ENCODE measurements around the gene FIS1.
"Not testable (repeated sequence)": the region's sequence is repeated elsewhere in the genome, so short reads cannot be mapped to it uniquely, and the experiment has no call there.

FIS1 gene

DNA sequence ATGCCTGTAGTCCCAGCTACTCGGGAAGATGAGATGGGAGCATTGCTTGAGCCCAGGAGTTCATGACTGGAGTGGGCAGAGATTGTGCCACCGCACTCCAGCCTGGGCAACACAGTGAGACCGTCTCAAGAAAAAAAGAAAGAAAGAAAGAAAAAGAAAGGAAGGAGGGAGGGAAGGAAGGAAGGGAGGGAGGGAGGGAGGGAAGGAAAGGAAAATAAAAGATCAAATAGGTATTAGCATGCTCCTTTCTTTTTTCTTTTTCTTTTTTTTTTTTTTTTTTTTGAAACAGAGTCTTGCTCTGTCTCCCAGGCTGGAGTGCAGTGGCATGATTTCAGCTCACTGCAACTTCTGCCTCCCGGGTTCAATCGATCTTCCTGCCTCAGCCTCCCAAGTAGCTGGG is 8.3 kb upstream of the FIS1 start:
- DNase-seq, result not testable (repeated sequence)

DNA sequence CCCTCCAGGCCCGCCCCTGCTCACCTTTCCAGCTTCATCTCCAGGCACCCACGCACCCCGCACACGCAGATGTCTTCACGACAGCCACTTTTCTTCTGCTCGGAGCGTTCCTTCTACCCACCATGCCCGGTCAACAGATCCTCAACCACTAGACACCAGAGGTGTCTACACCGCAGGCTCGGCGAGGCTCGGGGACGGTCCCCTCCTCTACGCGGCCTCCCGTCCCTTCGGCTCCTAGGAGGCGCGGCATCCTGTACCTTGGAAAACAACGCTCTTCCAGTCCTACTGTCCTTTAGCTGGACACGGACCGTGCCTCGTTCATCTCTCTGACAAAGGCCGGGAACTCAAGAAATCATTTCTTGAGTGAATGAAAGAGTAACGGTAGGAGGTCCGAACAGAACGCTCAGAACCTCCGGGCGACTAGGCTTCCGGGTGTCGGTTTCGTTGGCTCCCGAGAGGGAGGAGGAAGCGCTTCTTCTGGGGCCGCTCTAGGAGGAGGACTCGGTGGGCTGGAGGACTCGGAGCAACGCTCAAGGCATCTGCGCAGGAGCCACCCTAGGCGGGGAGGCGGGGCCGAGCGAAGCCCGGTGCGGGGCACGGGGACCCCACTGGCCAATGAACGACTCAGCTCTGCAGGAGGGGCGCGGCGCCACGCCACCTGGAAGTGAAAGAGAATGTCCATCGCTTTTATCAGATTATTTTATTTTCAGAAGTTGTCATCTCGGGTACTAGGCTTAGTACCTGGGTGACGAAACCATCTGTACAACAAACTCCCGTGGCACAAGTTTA is 7.2 kb upstream of the FIS1 start:
- DNase-seq, result peak; percentile 99

DNA sequence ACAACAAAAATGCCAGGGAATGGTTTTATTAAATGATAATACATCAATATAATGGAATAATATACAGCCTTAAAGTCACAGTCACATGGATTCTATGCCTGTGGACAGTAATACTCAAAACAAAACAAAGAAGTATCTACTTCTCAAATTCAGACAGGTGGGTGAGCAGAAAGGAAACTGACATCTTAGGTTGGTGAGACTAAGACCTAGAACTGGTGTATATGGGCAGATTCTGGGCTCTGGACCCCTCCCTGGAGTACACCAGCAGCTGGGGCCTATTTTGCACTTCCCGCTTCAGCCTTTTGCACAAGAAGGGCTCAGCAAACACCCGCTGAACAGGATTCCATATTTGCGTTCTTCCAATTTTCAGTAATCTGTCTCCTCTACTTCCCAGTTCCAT is 5.4 kb upstream of the FIS1 start:
- no peak for DNase-seq

DNA sequence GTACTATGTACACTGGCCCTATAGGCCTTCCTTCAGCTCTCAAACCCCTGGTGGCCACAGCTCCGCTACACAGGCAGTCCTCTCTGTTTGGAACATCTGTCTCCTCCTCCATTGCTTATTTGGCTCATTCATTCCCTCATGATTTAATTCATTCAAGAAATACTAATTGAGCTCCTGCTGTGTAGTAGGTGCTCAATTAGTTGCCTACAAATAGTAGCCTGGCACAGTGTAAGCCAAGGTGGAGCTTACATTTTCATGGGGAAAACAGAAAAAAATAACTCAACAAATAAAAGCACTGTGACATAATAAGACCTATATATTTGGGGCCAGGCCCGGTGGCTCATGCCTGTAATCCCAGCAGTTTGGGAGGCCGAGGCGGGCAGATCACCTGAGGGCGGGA is 3.4 kb upstream of the FIS1 start:
- no peak for DNase-seq

DNA sequence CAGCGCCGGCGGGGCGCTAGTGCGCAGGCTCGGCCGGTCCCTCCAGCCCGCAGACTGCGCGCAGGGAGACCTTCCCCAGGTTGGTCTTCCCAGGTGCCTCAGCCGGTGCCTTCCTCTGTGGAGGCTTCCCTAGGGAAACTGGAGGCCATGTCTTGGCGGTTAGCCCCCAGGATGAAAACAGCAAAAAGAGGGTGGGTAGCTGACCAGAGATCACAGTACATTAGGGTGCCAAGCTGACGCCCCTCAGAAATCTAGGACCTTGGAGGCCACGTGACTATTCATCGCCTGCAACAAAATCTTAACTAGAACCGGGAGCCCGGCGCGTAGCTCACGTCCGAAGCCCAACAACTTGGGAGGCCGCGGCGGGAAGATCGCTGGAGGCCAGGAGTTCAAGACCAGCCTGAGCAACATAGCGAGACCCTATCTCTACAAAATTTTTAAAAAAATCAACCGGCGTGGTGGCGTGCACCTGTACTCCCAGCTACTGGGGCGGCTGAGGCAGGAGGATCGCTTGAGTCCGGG is 327 bp upstream of the FIS1 start:
- no peak for DNase-seq

DNA sequence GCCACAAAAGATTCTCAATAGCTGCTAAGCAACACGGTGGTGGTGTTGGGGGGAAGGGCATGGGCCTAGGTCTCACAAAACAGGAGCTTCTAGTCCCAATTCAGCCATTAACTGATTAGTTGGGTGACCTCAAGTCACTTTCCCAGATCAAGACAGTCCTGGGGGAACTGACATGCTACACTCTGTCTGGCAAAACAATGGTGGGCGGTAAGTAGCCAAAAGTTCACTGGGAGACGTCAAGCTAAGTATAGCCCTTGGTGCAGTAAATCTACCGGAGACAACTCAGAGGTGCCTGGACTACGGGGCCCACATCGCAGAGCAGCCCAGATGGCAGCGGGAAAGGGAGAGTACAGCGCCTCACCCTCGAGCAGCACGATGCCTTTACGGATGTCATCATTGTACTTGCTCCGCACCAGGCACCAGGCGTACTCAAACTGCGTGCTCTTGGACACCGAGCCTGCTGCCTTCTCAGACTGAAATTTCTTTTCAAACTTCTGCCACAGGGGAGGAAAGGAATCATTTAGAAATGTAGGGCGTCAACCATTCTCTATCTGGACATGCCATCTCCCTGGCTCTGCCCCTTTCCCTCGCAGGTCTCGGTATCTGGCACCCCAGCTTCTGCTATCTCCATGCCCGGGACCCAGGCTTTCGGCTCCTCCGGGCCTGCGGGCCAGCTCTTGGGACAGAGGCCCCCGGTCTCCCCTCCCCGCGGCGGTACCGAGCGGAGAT is 1.1 kb downstream of the FIS1 start:
- DNase-seq, result no peak

DNA sequence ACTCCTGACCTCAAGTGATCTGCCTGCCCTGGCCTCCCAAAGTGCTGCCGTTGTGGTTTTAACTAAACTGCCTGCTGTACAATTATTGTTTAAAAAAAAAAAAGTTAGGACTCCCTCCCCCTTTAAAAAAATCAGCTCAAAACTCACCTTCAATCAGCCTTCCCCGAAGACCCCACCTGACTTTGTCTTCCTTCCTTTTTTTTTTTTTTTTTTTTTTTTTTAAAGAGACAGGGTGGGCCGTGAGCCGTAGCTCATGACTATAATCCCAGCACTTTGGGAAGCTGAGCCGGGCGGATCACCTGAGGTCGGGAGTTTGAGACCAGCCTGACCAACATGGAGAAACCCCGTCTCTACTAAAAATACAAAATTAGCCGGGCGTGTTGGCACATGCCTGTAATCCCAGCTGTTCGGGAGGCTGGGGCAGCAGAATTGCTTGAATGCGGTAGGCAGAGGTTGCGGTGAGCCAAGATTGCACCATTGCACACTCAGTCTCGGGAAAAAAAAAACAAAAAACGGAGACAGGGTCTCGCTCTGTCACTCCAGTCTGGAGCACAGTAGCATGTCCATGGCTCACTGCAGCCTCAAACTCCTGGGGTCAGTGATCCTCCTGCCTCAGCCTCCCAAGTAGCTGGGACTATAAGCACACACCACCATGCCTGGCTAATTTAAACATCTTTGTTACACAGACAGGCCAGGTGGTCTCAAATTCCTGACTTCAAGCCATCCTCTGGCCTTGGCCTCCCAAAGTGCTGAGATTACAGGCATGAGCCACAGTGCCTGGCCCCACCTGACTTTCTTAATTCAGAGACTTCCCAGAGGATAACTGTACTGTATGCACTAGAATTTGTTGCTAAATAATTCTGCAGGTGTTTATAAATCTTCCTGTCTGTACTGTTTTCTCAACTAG is 3.2 kb downstream of the FIS1 start:
- no peak for DNase-seq

DNA sequence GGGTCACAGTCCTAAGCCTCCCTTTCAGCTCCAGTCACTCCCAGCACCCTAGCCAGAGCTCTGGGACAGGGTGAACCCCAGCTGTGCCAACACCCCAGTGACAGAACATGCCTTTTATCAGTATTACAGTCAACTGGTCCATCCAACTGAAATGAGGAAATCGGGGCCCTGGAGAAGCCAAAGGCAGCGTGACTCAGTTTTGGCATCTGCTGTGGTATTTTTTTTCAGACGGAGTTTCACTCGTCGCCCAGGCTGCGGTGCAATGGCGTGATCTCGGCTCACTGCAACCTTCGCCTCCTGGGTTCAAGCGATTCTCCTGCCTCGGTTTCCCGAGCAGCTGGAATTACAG is 3.9 kb downstream of the FIS1 start:
- DNase-seq, result peak; percentile 78

DNA sequence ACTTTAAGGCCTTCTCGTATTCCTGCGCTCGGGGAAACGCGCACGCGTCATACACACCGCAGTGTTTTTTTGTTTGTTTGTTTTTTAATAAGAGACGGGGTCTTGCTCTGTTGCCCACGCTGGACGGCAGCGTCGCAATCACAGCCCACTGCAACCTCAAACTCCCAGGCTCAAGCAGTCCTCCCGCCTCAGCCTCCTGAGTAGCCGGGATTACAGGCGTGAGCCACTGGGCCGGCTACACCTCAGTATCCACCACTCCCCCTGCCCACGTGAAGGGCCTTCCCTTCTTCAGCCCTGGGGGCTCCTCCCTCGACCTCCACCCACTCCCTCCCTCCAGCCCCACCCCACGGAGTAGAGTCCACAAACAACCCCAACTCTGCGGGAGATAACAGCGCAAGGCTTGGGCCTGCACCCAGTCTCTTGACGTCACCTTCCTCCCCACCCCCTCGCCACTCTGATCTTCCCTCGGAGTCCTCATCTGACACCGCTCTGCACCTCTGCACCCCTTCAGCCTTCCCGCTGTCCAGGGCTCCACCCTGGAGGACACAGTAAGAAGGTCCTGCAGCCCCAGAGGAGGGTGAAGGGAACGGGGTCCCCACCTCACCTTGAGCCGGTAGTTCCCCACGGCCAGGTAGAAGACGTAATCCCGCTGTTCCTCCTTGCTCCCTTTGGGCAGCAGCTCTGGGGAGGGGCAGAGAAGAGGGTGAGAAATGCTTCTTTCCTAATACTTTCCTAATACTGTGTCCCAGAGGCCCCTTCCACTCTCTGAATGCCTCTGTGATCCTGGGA is 4.5 kb downstream of the FIS1 start:
- DNase-seq, result no peak

DNA sequence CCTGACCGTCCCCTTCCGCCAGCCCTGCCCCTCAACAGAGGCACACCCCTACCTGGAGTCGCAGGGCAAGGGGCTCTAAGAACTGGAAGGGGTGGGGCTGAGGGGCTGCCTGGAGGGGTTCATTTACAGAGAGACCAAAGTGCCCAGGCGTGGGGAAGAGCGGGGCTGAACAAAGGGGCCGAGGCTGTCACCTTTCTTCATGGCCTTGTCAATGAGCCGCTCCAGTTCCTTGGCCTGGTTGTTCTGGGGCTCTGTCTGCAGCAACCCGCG is 5.0 kb downstream of the FIS1 start:
- no peak for DNase-seq

DNA sequence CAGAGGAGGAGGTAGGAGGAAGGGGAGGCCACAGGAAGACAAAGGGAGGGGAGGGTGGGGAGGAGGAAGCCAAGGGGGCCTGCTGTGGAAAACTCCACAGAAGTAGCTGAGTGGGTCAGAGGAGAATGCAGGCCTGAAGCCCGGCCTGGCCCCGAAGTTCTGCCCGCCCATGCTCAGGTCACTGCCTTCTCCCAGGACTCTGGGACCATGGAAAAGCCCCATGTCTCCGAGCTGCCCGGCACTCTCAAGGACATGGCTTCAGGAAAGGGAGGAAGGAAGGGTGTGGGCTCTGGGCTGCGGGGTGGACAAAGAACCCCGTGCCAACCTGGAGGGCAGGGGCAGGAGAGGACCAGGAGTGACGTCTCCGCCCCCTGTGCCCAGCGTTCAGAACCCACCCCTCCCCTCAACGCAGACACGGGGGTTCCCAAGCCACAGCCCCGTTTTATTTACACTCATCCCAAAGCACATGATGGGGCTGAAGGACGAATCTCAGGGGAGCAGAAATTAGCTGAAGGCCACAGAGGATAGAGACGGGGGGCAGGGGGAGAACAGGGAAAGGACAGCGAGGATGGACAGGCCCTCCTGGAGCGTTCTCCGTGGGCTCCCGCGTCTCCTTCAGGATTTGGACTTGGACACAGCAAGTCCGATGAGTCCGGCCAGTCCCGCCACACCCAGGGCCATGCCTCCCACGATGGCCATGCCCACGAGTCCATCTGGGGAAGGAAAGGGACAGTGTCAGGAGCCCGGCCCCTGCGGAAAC is 5.5 kb downstream of the FIS1 start:
- DNase-seq, result no peak

DNA sequence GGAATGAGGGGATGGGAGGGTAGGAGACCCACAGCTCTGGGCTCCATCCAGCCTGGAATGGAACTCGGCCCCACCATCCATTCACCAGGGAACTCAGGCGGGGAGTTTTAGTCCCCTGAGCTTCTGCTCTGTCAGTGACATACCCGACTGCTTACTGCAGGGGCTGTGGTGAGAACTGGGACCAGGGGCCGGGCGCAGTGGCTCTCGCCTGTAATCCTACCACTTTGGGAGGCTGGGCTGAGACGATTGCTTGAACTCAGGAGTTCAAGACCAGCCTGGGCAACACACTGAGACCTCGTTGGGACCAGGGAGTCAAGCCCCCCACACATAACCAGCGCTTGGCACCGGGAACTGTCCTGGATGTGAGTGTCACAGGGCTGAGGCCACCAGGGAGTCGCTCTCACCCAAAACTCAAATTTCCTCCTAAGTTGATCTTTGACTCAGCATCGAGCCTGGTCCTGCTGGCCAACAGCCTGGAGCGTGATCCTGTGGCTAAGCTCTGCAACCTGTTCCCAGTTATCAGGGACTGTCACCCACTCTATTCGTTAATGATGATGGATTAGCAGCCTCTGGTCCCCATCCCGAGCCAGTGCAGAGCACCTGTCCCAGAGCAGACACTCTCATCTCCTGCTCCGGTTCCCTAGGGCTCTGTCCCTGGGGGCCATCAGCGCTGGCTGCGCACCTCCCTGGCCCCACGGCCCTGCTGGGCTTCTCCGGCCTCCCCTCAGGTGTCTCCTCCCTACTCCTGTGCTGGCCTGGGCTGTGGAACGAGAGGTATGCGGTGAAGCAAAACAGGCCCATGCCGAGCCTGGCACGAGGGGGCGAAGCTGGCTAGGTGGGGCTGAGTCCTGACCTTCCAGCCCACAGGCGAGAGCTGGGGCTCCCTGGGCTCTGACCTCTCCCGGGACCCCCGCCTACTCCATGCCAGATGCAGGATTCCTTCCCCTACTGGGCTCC is 6.4 kb downstream of the FIS1 start:
- DNase-seq, result no peak

DNA sequence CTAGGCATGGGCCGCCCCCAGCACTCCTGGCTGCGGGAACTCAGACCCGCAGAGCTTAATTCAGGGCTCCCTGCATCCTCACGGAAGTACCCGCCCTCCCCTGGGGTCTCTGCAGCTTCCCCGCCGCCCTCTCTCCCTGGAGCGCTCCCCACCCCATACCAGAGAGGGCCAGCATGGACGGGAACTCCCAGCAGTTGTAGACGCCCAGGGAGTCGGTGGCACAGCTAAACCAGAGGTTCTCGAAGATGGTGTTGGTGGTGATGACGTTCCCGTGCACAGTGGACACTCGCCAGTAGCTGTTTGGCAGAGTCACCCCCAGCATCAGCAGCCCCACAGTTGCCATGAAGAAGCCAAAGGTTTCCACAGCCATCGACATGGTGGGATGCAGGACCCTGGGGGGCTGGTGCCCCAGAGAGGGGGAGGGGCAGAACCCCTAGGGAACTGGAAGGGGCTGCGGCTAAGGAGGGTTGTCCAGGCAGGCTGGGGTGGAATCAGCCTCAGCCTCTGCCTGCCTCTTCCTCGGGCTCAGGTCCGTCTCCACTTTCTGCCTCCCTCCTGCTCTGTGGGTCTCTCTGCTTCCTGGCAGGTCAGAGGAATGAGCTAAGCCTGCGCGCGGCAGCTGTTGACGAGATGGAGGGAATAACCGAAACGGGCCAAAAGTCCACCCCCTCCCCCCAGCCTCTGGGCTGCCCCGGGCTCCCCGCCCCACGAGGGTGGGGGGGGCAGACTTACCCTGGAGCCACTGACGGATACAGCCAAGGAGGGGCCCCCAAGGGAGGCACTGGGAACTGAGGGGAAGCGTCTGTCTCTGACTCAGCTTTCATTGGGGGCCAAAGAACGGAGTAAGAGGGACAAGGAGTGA is 7.4 kb downstream of the FIS1 start, which contains the start of gene CLDN15:
TSS of gene CLDN15 (minus strand) at position 597 of the 862 bp plus-strand sequence. CDS start at position 376, 221 bp downstream.
- DNase-seq, result peak; percentile 12

DNA sequence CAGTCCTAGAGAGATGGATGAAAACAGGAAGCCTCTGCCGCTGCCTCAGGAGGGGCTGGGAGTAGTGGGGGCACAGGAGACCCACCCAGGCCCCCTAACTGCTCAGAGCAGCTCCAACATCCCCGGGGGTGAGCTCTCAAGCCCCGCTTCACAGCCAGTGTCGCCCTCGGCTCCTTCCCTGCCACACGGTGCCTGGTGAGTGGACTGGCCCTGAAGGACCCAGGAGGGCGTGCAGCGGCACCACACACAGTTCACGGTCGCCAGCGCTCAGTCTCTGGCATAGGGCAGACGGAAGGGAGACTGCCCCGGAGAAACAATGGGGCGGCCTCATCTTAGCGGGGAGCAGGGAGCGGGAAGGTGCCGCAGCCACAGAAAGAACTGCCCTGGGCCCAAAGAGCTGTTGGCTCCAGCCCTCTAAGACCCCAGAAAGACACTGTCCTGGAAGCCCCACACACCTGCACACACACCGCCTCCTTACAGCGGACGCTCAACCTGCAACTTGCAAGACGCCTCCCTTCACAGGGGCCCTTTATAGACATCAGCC is 8.5 kb downstream of the FIS1 start:
- no peak for DNase-seq

DNA sequence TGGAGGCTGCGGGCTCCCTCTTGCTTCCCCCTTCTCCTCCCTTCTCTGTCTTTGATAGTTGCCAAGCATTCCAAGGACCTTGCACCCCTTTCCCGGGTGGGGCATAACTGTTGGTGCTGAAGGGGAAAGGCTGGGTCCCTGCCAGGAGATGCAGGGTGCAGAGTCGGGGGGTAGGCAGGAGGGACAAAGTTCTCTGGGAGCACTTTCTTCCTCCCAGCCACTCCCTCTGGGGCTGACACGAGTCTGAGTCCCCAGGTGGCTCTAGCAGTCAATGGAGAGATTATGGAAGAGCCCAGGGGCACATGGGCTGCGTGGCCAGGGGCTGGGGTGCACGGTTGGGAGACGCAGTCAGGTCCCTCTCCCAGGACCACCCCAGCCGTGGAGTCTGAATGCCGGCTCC is 9.4 kb downstream of the FIS1 start:
- no peak for DNase-seq

DNA sequence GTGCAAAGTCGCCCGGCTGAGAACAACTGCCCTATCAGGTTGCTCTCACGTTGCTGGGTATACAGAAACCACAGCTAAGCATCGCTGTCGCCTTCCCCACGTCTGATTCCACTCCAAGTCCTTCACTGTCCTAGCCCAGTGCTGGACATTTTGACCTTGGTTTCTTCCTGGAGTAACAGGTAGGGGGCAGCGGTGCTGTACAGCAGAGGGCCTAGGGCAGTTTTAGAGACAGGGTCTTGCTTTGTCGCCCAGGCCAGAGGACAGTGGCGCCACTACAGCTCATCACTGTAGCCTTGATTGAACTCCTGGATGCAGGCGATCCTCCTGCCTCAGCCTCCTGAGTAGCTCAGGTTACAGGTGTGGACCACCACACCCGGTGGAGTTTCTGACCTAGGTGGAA is 9.8 kb downstream of the FIS1 start:
- DNase-seq, result peak; percentile 33

DNA sequence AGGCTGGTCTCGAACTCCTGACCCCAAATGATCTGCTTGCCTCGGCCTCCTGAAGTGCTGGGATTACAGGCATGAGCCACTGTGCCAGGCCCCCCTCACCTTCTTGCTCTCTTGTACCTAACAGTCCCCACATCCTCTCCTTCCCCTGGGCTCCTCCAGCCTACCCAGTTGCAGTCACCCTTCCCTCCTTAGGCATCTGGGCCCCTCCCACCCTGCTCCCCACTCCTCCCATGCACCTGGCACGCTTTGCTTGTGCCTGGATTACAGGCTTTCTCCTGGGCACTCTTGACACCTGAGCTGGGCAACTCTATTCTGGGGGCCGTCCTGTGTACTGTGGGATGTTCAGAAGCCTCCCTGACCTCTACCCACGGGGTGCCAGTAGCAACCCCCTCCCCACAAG is 10.2 kb downstream of the FIS1 start:
- DNase-seq, result no peak

DNA sequence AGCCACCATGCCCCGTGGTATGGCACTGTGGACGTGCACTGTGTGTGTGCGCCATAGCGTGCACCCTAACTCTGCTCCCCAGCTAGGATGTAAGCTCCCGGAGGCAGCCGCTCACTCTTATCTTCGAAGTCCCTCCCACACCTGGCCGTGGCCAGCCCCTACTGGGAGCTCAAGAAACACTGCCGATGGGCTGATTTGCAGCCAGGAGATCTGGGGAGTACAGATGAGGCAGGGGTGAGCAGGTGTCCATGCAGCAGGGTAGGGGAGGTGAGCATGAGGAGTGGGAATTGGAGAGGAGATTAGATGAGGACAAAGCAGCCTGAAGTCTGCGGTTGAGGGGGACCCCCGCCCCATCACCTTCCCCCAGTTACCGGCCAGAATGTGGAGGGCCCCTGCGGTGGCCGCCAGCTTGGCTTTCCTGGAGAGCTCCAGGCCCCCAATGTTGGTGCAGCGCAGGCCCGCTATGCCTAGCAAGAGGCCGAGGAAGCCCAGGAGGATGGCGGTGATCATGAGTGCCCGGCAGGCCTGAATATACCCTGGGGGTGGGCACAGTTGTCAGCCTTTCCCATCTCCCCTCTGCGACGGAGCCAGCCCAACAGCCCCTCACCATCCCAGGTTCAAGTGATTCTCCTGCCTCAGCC is 10.9 kb downstream of the FIS1 start:
- no peak for DNase-seq

All from suppressor macrophage treated with lipopolysaccharide for 4 hours (primary cell).